Dedifferentiated amniotic fluid mesenchymal stem cell (primary cell): ENCODE results near the gene ENDOD1.

ENCODE experiments used
- DNase-seq: peaks from one replicate; pipeline ENCODE4 v3.0.0-alpha.2; 2016; ENCODE audit errors: extremely low spot score

The ENDOD1 gene

DNA sequence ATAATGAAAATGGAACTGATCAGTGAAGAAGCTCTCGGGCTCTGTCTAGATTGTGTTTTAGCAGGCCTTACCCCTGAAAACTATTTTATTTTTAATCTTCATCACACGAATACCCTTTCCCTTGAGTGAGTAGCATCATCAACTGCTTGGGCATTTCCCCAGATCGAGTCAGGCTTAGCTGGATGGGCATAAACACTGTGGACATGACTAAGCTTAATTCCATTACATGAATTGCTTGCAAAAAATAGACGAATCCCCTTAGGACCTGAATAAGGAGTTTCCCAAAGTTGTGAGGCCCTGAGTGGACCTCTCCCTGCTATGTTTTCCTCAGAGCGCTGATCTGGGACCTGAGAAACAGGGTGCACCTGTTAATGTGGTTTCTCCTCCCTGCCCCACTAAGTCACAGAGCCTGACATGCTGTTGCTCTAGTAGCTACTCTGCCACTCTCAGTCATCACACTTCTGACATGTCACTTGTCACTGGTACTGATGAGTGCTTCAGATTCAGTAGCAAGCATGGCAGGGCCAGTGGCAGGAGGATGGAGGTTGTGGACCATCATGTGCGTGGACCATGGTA, 53.5 kb downstream of the ENDOD1 start:
- DNase-seq: peak; percentile 34

DNA sequence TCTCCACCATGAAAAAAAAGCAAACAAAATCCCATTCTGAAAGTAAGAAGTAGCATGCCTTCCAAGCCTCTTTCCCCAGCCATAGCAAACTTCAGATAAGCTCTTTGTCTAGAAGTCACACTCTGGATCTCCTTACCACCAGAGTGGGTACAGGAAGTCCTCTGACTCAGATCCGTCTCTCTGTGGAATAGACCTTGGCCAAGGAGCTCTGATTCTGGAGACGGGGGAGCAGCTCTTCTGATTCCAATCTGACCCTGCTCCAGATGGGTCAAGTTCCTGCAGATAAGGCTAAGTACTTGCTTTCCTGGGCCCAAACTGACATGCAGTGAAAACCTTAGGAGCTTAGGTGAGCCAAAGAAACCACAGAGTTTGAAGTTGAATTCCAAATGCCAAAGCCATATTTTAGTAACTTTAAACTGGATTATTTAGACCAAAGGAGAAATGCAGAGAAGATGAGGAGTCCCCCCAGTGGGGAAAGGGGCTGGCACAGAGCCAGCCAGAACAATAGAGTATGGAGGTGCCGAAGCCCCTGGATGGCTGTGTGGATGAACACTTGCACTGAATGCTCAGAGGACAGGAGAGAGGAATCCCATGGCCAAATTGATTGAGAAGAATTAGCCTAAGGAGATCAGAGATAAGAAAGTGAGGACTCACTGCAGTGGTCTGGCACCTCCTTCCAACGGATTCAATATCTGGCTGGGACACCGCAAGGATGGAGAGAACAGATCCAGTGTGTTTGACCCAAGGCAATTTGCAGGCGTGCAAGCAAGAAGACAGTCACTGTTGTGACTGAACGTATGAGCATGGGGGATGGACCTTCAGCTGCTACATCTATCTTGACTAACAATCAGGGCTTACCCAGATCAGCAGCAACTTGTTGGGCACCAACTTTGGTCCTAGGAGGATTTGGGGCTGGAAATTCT, 54.9 kb downstream of the ENDOD1 start:
- no peak for DNase-seq

DNA sequence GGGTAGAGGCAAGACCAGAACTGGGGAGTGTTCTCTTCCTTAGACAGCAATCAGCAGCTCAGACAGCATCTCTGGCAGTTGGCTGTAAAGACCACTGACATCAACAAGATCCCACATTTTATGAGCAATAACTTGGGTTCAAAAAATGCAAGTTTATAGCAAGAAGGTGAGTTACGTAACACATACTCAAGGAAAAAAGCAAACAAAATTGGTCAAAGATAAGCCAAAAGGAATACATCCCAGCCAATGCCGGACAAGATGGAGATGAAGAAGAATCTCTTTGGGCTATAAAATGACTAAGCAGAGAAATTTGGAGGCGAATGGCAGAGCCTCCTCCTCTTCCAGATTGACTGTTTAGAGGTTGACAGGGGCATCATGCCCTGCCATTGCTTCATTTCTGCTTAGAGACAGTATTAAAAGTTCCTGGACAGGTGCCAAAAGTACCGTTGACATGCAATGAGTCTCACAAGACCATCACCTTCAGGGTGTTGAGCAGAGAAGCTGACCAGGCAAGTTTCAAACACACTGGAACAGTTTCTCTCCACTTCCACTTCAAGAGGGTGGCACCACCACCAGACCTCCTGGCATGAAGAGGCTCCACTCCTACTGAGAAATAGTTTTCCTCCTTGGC, 55.9 kb downstream of the ENDOD1 start:
- DNase-seq: no peak

DNA sequence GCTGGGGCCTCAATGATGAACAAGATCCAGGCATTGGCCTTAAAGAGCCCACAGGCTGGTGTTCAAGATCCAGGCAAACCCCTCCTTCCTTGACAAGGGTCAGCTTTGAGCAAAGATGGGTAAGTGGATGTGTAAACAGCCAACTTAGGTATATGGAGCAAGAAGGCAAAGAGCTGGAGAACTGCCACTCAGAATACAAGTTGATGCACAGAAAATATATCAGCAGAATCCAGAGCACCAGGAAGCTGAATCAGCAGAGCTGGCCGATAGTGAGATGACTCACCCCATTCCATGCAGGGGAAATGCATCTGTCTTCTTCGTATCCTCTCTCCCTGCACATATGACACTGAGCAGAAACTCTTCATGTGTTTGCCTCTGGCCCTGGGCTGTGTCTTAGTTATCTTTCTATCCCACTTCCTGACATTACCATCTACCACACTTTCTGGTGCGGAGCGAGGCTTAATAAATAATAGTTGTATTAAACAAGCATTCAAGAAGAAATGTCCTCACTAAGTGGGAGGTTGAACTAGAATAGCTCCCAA, 57.8 kb downstream of the ENDOD1 start:
- peak; percentile 82 for DNase-seq

GRCh38 chr11:95148406-95148805, 58.8 kb downstream of the ENDOD1 start:
- no peak for DNase-seq

- DNase-seq: no peak
Measured at GRCh38 chr11:95148938-95149337, 59.3 kb downstream of the ENDOD1 start.

- DNase-seq: no peak
Measured at GRCh38 chr11:95149651-95150364, 60.2 kb downstream of the ENDOD1 start.

DNA sequence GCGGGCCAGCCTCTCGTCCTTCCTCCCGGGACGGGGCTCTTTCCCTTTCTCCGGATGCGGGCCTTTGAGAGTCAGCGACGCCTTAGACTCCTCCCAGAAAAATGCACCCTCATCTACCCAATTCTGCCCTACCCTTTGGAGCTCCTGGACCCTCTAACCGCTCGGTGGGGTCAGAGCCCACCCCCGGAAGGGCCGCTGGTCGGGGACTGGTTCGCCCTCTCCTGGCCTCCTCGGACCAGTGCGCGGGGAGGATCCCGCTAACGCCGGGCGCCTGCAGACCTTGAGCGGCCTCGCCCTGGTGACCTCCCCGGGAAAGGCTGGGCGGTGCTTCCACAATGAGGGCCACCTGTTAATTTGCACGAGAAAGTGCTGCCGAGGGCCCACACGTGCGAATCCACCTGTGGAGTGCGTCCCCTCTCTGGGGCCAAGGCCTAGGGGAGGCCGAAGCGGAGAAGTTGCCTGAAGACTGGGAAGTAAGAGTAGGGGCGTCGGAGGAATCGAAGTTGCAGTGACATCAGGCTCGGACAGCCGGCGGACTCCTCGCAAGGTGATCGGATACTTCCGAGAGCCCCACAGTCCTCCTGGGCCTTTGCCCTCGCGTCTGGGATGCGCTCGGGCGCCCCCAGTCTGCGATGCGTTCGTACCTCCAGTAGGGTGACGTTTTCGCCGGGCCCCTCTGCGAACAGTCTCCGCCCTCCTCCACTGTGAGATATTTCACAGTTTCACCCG, 61.5 kb downstream of the ENDOD1 start:
- peak; percentile 90 for DNase-seq

DNA sequence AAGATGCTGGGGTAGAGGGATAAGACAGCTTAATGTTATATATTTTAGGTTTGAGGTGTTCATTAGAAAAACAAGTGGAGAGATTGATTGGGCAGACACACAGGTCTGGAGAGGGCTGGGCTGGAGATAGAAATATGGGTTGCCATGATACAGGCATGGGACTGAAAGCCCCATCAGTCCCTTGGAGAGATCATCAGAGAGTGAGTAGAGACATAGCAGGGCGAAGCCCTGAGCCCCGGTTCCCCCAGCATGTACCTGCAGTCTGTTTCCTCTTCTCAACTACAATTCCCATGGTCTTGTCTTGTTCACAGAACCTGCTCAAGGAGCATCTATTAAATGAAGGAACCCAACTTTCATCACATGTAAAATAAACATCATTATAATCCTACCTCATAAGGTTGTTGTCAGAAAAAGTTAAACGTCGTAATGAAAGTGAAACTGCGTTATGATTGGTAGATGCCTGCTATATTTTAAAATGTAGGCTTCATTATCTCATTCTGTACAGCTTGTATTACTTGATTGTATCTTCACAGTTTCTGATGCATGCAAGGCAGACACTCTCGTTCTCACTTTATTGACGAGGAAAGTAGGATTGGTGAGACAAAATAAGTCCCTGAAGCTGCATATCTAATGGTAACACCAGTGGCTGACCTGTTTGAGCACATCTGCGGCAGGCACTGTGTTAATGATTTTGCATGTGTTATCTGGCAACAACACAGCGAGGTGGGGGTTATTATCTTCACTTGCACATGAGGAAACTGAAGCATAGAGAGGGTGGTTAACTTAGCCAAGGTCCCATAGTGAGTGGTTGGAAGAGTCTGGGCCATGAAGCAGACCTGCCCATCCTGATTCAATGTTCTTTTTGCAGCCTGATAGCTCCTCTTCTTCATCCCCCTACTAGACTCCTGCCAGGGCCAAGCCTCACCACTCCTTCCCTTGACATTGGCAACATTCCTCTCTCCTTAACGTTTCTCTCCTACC, 63.5 kb downstream of the ENDOD1 start:
- no peak for DNase-seq

DNA sequence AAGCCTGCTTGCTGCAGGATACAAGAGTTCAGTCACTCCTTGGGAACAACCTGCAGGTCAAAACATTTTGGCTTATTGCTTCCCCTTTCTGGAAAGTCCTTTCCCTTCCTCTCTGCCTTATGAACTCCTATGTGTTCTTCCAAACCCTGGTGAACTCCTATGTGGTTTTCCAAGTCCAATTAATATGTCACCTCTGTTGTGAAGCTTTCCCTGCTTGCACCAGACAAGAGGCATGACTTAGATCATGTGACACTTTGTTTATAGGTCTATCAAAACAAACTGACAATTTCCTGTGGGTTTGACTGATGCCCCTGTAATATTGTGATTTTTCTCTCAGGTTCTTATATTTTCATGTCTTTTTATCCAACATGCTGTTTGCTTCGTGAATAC, 64.2 kb downstream of the ENDOD1 start:
- DNase-seq: no peak

DNA sequence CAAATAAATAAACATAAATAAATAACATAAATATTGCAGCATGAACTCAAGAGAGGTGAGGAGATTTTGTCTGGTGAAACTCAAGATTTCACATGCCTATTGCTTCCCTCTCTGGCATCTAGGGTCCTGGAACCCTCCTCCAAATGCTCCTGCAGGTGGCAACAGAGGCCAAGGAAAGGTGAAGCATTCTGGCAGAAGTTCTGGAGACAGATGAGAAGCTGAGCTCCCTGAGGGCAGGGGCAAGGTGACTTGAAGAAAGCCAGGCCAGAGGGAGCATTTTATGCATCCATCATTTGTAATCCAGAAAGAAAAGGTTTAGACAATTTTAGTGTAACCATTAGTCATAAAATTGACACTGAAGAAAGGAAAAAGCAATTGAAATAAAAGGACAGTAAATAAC, 64.9 kb downstream of the ENDOD1 start:
- peak; percentile 38 for DNase-seq

GRCh38 chr11:95155385-95155784, 65.7 kb downstream of the ENDOD1 start:
- no peak for DNase-seq

DNA sequence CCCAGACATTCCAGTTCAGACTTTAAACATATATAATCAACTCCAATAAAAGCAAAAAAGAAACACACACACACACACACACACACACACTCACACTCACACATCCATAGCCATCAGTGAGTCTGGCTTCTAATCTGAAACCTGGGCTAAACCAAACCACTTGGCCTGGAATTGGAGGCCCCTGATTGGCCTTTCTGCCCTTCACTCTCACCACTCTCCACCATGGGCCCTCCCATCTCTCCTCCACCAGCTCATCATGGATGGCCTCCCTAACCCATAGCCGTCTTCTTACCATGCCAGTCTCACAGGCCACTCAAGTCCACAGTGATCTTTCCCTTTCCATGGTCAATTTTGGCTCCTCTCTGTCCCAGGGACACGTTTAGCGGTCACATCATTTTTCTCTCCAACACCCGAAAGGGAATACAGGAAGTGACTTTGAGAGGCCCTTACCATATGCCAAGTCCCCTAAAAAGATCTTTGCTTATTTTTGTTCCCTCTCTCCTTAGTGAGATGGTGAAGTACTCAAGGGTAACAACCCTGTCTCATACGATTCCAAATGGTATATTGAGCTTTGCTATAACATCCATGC, 66.6 kb downstream of the ENDOD1 start:
- DNase-seq: no peak

- DNase-seq: no peak
Measured at GRCh38 chr11:95156916-95157541, 67.4 kb downstream of the ENDOD1 start.

DNA sequence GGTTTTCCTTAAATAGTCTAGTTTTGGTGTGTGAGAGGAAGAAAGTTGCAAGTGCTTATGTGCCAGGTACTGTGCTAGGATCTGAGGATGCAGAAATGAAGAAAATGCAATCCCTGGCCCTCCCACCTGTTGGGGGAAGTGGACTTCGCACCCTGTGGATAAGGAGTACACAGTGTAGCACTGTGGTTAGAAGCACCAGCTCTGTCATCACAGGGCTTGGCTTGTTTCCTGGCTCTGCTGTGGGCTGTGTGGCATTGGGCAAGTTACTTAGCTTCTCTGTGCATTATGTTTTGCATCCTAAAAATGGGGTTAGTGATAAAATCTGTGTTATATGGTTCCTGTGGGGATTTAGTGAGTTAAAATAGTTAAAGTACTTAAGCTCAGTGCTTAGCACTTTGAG, 68.2 kb downstream of the ENDOD1 start:
- DNase-seq: no peak

DNA sequence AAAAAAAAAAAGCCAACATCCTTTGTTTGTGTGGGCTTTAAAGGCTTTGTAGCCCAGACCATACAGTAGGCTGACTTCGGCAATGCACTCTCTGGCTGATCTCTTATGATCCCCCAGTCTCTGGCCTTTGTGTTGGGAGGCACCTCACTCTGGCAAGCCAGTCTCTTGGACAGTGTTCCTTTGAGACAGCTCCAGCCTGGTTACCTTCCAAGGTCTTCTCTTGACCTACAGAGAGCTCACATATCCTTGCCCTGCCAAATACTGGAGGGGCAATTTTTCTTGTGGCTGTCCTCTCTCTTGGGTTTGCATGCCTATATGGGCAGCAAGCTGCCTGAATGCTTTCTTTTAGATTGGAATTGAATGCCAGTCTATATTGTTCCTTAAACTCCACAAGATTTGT, 71.6 kb downstream of the ENDOD1 start:
- DNase-seq: no peak

GRCh38 chr11:95163106-95163505, 73.5 kb downstream of the ENDOD1 start:
- no peak for DNase-seq

- DNase-seq: no peak
Measured at GRCh38 chr11:95165638-95166037, 76.0 kb downstream of the ENDOD1 start.

DNA sequence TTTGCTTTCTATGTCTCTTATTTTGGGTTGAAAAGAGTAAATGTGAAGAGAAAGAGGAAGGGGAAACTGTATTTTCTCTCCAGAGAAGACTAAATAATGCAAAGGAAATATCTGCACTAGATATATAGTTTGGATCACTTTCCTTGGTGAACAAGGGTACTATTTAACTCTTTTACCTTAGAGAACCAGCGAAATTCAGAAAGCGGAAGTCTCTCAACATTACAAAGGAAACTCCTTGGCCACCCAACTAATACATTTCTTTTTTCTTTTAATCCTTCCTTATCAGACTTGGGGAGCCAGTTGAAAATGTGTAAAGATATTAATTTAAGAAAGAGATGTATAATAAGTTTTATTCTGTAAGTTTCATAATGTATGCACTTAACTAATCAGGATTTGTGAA, 77.1 kb downstream of the ENDOD1 start:
- no peak for DNase-seq
